Measurements from ENCODE around the gene ADAM22.

GRCh38 chr7:88121335-88121734 lies 187.3 kb downstream of the ADAM22 start:
- TF ChIP-seq SIN3A (IDR thresholded peaks at IDR 0.05; ENCODE audit: low read depth, low read length), result no peak
- TF ChIP-seq MXI1 (IDR thresholded peaks at IDR 0.05; ENCODE audit: low read depth, low read length), result no peak
- TF ChIP-seq SP1 (IDR thresholded peaks at IDR 0.05; ENCODE audit: low read depth, low read length), result no peak
- TF ChIP-seq CTCF (IDR thresholded peaks at IDR 0.05 in 2 of 3, conservative IDR thresholded peaks at IDR 0.05 in 1 of 3; ENCODE audit: control insufficient read depth in 2 of 3, extremely low read depth in 1 of 3, insufficient read depth in 1 of 3, low read depth in 3 of 3, low read length in 3 of 3), result no peak
- no peak for TF ChIP-seq EZH2 (IDR thresholded peaks at IDR 0.05; ENCODE audit: borderline replicate concordance, control insufficient read depth, low read depth, low read length)
- TF ChIP-seq ETV6 (conservative IDR thresholded peaks at IDR 0.05 in 1 of 2, IDR thresholded peaks at IDR 0.05 in 1 of 2; ENCODE audit: borderline replicate concordance in 1 of 2, low read depth in 1 of 2), result no peak
- no peak for TF ChIP-seq SMAD5 (IDR thresholded peaks at IDR 0.05; ENCODE audit: low read depth)
- TF ChIP-seq POLR2AphosphoS5 (IDR thresholded peaks at IDR 0.05; ENCODE audit: low read length), result no peak
- TF ChIP-seq RFX5 (IDR thresholded peaks at IDR 0.05; ENCODE audit: low read depth, low read length), result no peak
- TF ChIP-seq SRF (IDR thresholded peaks at IDR 0.05; ENCODE audit: low read depth in 2 of 2, low read length in 2 of 2), result no peak
- TF ChIP-seq FOS (IDR thresholded peaks at IDR 0.05; ENCODE audit: borderline replicate concordance, extremely low read depth, insufficient read length), result no peak
- TF ChIP-seq CHD2 (IDR thresholded peaks at IDR 0.05; ENCODE audit: borderline replicate concordance, low read depth, low read length), result no peak

Data from GM12878 (cell line).